NK-92 (cell line): ENCODE data around the gene ATP5F1D.

ENCODE experiments used
- DNase-seq: peaks from one replicate; lab custom pipeline; 2025; ENCODE audit not compliant: unreplicated experiment; lab: John Stamatoyannopoulos, UW

The ATP5F1D gene

GRCh38 chr19:1280636-1281568, 39.4 kb downstream of the ATP5F1D start:
- no peak for DNase-seq

GRCh38 chr19:1281569-1282287, 40.2 kb downstream of the ATP5F1D start:
- DNase-seq, result no peak

GRCh38 chr19:1282588-1283206, 41.1 kb downstream of the ATP5F1D start:
- DNase-seq, result no peak

GRCh38 chr19:1283207-1283916, 41.8 kb downstream of the ATP5F1D start:
- DNase-seq, result no peak

GRCh38 chr19:1283917-1284292, 42.4 kb downstream of the ATP5F1D start:
- no peak for DNase-seq

- no peak for DNase-seq
These were observed 42.9 kb downstream of the ATP5F1D start for GRCh38 chr19:1284293-1284978.

- no peak for DNase-seq
These were observed 43.6 kb downstream of the ATP5F1D start for GRCh38 chr19:1284979-1285736.

- DNase-seq, result no peak
These were observed 44.3 kb downstream of the ATP5F1D start, which contains the start of gene EFNA2 for GRCh38 chr19:1285737-1286360. Gene EFNA2, plus strand, starts transcription at chr19:1285873. Its CDS starts 296 bp downstream, at chr19:1286169.

- DNase-seq, result no peak
These were observed 45.2 kb downstream of the ATP5F1D start for GRCh38 chr19:1286487-1287353.

- DNase-seq, result no peak
These were observed 46.0 kb downstream of the ATP5F1D start for GRCh38 chr19:1287354-1288225.

- DNase-seq, result no peak
These were observed 46.7 kb downstream of the ATP5F1D start for GRCh38 chr19:1288226-1288612.

GRCh38 chr19:1288833-1289685, 47.5 kb downstream of the ATP5F1D start:
- DNase-seq, result no peak

- DNase-seq, result no peak
These were observed 48.1 kb downstream of the ATP5F1D start for GRCh38 chr19:1289686-1290025.

GRCh38 chr19:1290196-1290702, 48.7 kb downstream of the ATP5F1D start:
- DNase-seq, result no peak

- no peak for DNase-seq
These were observed 49.4 kb downstream of the ATP5F1D start for GRCh38 chr19:1290703-1291651.
